Measurements from ENCODE around the gene ARHGEF3. TPM values are rescaled to one million over a fixed set of nuclear protein-coding genes. Genes with fewer than 3 reads are reported as not detected.

Gene ARHGEF3
- total RNA-seq, 1 donor from 2014 or later, result 6.9 TPM

- peaks cover 7% of the 10 kb centered on the region for H3K4me1 Mint-ChIP-seq (ENCODE audit: low read depth)
- TF ChIP-seq CTCF (IDR thresholded peaks at IDR 0.05), result no peak
- no peak for DNase-seq (ENCODE audit: low spot score)
- no peaks in the 10 kb centered on the region for H3K36me3 Mint-ChIP-seq (ENCODE audit: low read depth)
- H3K4me3 Mint-ChIP-seq (ENCODE audit: unreplicated experiment), result no peak overlapping the region
- peaks cover 4% of the 10 kb centered on the region for H3K27me3 Mint-ChIP-seq (ENCODE audit: low read depth)
- no peak overlapping the region for H3K27ac Mint-ChIP-seq (ENCODE audit: unreplicated experiment)
- no peaks in the 10 kb centered on the region for H3K9me3 Mint-ChIP-seq (ENCODE audit: low read depth)
Measured at GRCh38 chr3:56818156-56818985, 16.6 kb upstream of the ARHGEF3 start.

GRCh38 chr3:56817646-56818045 is 15.9 kb upstream of the ARHGEF3 start:
- no peaks in the 10 kb centered on the region for H3K36me3 Mint-ChIP-seq (ENCODE audit: low read depth)
- no peak for TF ChIP-seq CTCF (IDR thresholded peaks at IDR 0.05)
- peaks cover 13% of the 10 kb centered on the region for H3K4me1 Mint-ChIP-seq (ENCODE audit: low read depth)
- H3K27ac Mint-ChIP-seq (ENCODE audit: unreplicated experiment), result no peak overlapping the region
- no peak for DNase-seq (ENCODE audit: low spot score)
- H3K9me3 Mint-ChIP-seq (ENCODE audit: low read depth), result no peaks in the 10 kb centered on the region
- H3K27me3 Mint-ChIP-seq (ENCODE audit: low read depth), result peaks cover 4% of the 10 kb centered on the region
- H3K4me3 Mint-ChIP-seq (ENCODE audit: unreplicated experiment), result no peak overlapping the region

- H3K4me3 Mint-ChIP-seq (ENCODE audit: unreplicated experiment), result no peak overlapping the region
- H3K27me3 Mint-ChIP-seq (ENCODE audit: low read depth), result peaks cover 6% of the 10 kb centered on the region
- H3K36me3 Mint-ChIP-seq (ENCODE audit: low read depth), result no peaks in the 10 kb centered on the region
- no peak for DNase-seq (ENCODE audit: low spot score)
- no peak overlapping the region for H3K27ac Mint-ChIP-seq (ENCODE audit: unreplicated experiment)
- TF ChIP-seq CTCF (IDR thresholded peaks at IDR 0.05), result no peak
- no peaks in the 10 kb centered on the region for H3K9me3 Mint-ChIP-seq (ENCODE audit: low read depth)
- H3K4me1 Mint-ChIP-seq (ENCODE audit: low read depth), result peaks cover 13% of the 10 kb centered on the region
Measured at GRCh38 chr3:56816061-56816460, 14.3 kb upstream of the ARHGEF3 start.

GRCh38 chr3:56815589-56815988 is 13.8 kb upstream of the ARHGEF3 start:
- Mint-ChIP-seq H3K4me1 (ENCODE audit: low read depth) (peaks cover 13% of the 10 kb centered on the region), H3K4me3 (ENCODE audit: unreplicated experiment) (no peak overlapping the region), H3K36me3 (ENCODE audit: low read depth) (no peaks in the 10 kb centered on the region), H3K9me3 (ENCODE audit: low read depth) (no peaks in the 10 kb centered on the region), H3K27ac (ENCODE audit: unreplicated experiment) (no peak overlapping the region), H3K27me3 (ENCODE audit: low read depth) (peaks cover 6% of the 10 kb centered on the region)
- DNase-seq (ENCODE audit: low spot score), result no peak
- no peak for TF ChIP-seq CTCF (IDR thresholded peaks at IDR 0.05)

- H3K9me3 Mint-ChIP-seq (ENCODE audit: low read depth), result no peaks in the 10 kb centered on the region
- peaks cover 6% of the 10 kb centered on the region for H3K27me3 Mint-ChIP-seq (ENCODE audit: low read depth)
- no peak overlapping the region for H3K4me3 Mint-ChIP-seq (ENCODE audit: unreplicated experiment)
- DNase-seq (ENCODE audit: low spot score), result no peak
- TF ChIP-seq CTCF (IDR thresholded peaks at IDR 0.05), result no peak
- no peak overlapping the region for H3K27ac Mint-ChIP-seq (ENCODE audit: unreplicated experiment)
- no peaks in the 10 kb centered on the region for H3K36me3 Mint-ChIP-seq (ENCODE audit: low read depth)
- H3K4me1 Mint-ChIP-seq (ENCODE audit: low read depth), result peaks cover 13% of the 10 kb centered on the region
Measured at GRCh38 chr3:56813653-56813960, 11.9 kb upstream of the ARHGEF3 start.
